LNCAP (cell line): ENCODE data around the gene SYNDIG1L.

Experiments
- CTCF ChIP-seq: fragments of 450-650 bp; IDR thresholded peaks from 2 replicates; pipeline ENCODE4 v1.5.1; 2017; ENCODE audit warnings: mild to moderate bottlenecking

The SYNDIG1L gene

GRCh38 chr14:74407801-74408154 lies 18.2 kb downstream of the SYNDIG1L start:
- no peak for TF ChIP-seq CTCF

DNA sequence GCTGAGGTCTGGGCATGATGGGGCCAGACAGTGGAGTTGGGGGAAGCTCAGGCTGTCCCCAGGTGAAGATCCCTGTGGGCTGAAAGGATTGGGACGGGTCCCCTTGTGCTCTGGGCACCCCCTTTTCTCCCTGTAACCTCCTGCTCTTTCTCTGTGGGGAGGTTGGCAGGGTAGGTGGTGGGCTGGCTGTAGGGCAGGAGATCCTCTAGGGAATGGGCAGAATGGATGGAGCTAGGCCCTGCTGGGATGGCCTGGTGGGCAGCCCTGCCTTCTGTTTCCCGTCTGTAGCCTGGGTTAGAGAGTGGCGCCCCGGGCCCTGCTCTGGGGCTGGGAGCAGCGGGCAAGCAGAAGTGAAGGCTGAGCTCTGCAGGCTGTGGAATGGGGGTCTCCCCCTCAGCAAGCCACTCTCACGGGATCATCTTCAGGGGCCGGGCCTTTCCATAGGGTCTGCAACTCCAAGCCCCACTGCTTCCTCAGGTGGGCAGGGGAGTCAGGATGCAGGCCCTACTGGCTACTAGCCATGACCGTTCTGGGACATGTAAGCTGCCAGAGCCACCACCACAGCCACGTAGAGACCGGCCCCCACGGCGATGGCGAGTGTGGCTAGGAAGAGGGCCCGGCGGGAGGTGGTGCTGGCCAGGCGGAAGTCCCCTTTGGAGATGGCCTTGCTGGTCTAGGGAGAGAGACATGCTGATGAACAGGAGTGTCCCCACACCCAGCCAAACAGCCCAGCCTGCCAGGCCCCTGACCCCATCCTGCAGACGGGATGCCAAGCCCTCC lies 18.8 kb downstream of the SYNDIG1L start:
- TF ChIP-seq CTCF = no peak

DNA sequence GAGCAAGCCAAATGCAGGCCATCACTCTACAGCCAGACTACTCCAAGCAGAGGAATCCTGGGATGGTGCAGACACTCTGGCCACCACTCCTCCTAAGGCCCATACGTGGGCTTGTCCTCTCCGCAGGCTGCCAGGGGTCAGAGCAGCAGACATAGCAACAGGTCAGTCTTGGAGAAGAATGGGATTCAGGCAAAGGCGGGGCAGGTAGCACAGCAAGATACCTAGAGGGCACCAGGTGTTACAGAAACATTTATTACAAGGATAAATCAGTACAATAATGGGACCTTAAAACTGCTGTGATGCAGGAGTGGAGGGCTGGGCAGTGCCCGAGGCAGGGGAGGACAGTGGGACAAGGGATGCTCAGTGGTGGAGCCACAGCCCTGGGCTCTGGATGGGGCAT lies 20.3 kb downstream of the SYNDIG1L start:
- TF ChIP-seq CTCF = no peak

- TF ChIP-seq CTCF = no peak
These were observed 21.6 kb downstream of the SYNDIG1L start for GRCh38 chr14:74404435-74404834.

DNA sequence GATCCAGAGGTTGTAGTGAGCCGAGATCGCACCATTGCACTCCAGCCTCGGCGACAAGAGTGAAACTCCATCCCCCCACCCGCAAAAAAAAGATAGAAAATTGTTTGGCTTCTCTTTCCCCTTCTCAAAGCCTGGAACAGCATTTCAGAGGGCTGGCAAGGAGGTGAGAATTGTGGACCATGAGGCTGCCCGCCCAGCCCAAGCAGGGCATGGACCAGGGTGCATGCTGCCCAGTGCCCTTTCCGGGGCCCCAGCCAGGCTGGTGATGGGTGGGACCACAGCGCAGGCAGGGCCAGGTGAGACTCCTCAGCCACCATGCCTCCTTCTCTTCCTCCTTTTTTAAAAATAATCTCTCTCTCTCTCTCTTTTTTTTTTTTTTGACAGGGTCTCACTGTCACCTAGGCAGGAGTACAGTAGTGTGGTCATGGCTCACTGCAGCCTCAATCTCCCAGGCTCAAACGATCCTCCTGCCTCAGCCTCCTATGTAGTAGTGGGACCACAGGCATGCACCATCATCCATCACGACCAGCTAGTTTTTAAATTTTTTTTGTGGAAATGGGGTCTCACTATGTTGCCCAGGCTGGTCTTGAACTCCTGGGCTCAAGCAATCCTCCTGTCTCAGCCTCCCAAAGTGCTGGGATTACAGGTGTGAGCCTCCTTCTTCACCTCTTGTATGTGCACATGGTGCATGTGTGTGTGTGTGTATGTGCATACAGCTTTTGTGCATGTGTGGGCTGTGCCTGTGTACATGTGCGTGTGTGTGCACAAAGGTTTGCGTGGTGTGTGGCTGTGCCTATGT lies 22.2 kb downstream of the SYNDIG1L start:
- no peak for TF ChIP-seq CTCF

DNA sequence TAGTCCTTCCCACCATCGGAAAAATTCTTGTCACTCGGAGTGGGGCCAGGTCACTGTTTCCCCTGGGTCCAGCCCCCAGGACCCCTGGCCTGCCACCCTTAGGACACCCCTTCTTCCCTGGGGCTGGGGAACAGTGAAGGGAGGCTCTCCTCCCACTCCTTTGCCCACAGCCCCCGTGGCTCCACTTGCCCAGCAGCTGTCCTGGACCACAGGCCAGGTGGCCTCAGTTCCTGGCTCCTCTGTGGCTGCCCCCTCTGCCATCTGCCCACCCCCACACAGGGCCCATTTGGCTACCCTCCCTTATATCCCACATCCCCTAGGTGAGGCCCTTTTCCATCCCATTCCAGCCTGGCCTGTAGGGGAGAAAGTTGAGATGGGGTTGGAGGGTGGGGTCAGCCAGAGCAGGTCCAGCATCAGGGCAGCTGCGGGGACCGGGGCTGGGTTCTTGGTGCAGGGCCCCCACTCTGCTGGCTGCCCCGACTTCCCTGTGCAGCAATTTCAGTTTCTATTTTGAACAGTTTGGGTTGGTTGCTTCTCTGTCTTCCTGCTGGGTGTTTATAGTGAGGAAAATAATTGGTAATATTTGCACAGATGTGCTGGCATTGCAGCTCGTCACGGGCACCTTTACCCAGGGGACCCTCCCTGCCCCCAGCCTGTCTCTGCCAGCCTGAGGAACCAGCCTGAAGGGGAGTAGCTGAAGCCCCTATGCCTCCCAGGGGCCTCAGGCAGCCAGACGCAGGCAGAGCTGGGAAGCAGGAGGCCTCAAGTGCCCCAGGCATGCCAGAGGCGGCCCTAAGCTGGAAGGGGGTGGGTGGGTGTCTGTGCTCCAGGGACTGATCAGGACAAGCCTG lies 23.4 kb downstream of the SYNDIG1L start:
- no peak for TF ChIP-seq CTCF

- no peak for TF ChIP-seq CTCF
These were observed 24.3 kb downstream of the SYNDIG1L start for GRCh38 chr14:74401504-74402241.
